GM12878 (cell line): ENCODE results near the gene CASP4. TPM values are rescaled to one million over a fixed set of nuclear protein-coding genes. Genes with fewer than 3 reads are reported as not detected.

Source experiments
- BCLAF1 ChIP-seq: fragments of 450-650 bp; IDR thresholded peaks from 2 replicates; pipeline ENCODE4 v1.6.1; 2017; ENCODE audit warnings: antibody characterized with exemption, mild to moderate bottlenecking, moderate library complexity
- CBX5 ChIP-seq: sonication (generic); IDR thresholded peaks from 2 replicates; pipeline ENCODE4 v1.6.1; 2016; ENCODE audit warnings: low read depth, moderate library complexity, mild to moderate bottlenecking, inconsistent platforms
- CHD2 ChIP-seq: IDR thresholded peaks from 2 replicates; pipeline ENCODE4 v1.6.1; 2011; ENCODE audit warnings: low read depth, low read length, improper control_type of control experiment, borderline replicate concordance
- CTCF ChIP-seq, 3 experiments: IDR thresholded peaks in 2 of 3; conservative IDR thresholded peaks in 1 of 3; 2 replicates each; pipeline ENCODE4 v1.5.1; 2011; ENCODE audit warnings: low read depth in 3 of 3, low read length in 3 of 3, mild to moderate bottlenecking in 3 of 3, control low read depth in 2 of 3, moderate library complexity in 2 of 3, inconsistent platforms in 1 of 3, mixed read lengths in 1 of 3; ENCODE audit not compliant: control insufficient read depth in 2 of 3, insufficient read depth in 1 of 3; ENCODE audit errors: extremely low read depth in 1 of 3
- EED ChIP-seq: sonication (generic); IDR thresholded peaks from 2 replicates; pipeline ENCODE4 v1.6.1; 2016; ENCODE audit warnings: antibody characterized with exemption, low read depth
- ESRRA ChIP-seq: IDR thresholded peaks from 2 replicates; pipeline ENCODE4 v1.6.1; 2012; ENCODE audit warnings: mild to moderate bottlenecking, low read length, improper control_type of control experiment
- GABPA ChIP-seq: IDR thresholded peaks from 2 replicates; pipeline ENCODE4 v1.6.1; 2014; ENCODE audit warnings: antibody characterized with exemption, low read depth, mild to moderate bottlenecking, inconsistent platforms
- MEF2A ChIP-seq: IDR thresholded peaks from 2 replicates; pipeline ENCODE4 v1.6.1; 2011; ENCODE audit warnings: low read depth, mild to moderate bottlenecking, low read length, moderate library complexity; ENCODE audit not compliant: insufficient read depth
- MYC ChIP-seq: IDR thresholded peaks from 2 replicates; pipeline ENCODE4 v1.6.1; 2011; ENCODE audit warnings: mild to moderate bottlenecking, low read length, moderate library complexity, inconsistent platforms; ENCODE audit not compliant: insufficient read depth, insufficient replicate concordance, insufficient read length, severe bottlenecking
- NFIC ChIP-seq: IDR thresholded peaks from 2 replicates; pipeline ENCODE4 v1.6.1; 2012; ENCODE audit warnings: low read depth, mild to moderate bottlenecking, inconsistent platforms, low read length, moderate library complexity
- PML ChIP-seq: IDR thresholded peaks from 2 replicates; pipeline ENCODE4 v1.6.1; 2012; ENCODE audit warnings: low read length, inconsistent platforms
- POLR2AphosphoS2 ChIP-seq: IDR thresholded peaks from 2 replicates; pipeline ENCODE4 v1.6.1; 2011; ENCODE audit warnings: low read depth, mild to moderate bottlenecking, low read length, improper control_type of control experiment, moderate library complexity
- RAD21 ChIP-seq: IDR thresholded peaks from 2 replicates; pipeline ENCODE4 v1.6.1; 2011; ENCODE audit warnings: mild to moderate bottlenecking, low read depth, low read length, moderate library complexity; ENCODE audit not compliant: insufficient read depth
- SMC3 ChIP-seq: IDR thresholded peaks from 2 replicates; pipeline ENCODE4 v1.6.1; 2011; ENCODE audit warnings: low read length, improper control_type of control experiment, borderline replicate concordance
- TAF1 ChIP-seq: IDR thresholded peaks from 2 replicates; pipeline ENCODE4 v1.6.1; 2011; ENCODE audit warnings: mild to moderate bottlenecking, low read depth, low read length, borderline replicate concordance
- USF1 ChIP-seq: IDR thresholded peaks from 2 replicates; pipeline ENCODE4 v1.6.1; 2011; ENCODE audit warnings: borderline replicate concordance, low read depth, mild to moderate bottlenecking, moderate library complexity, mixed read lengths, low read length; ENCODE audit not compliant: insufficient read depth; ENCODE audit errors: extremely low read length
- polyA plus RNA-seq, 11 experiments: library from polyadenylated mRNA; depleted of rRNA in 4 of 11; unstranded in 6 of 11; stranded (reverse) in 5 of 11; fragments of >200 nt; fragmentation: Nextera tagmentation in 4 of 11; fragmentation: Illumina TruSeq in 1 of 11; extraction: Ambion mirVana in 4 of 11; extraction: Trizol in 1 of 11; gene quantifications; 1 replicate in 1 of 11; 2 replicates in 10 of 11; pipeline versions ENCODE4 v1.2.1 to v1.2.3, GENCODE V29; 2011 to 2016; ENCODE audit warnings: inconsistent platforms in 2 of 11, missing spikeins in 2 of 11, low read depth in 1 of 11
- total RNA-seq, 4 experiments: library from RNA; depleted of rRNA in 3 of 4; stranded (reverse); fragments of >200 nt in 3 of 4; fragmentation: Illumina TruSeq in 1 of 4; extraction: Trizol in 1 of 4; gene quantifications; 2 replicates each; pipeline versions ENCODE4 v1.2.1 to v1.2.3, GENCODE V29; 2013 to 2021

CASP4 gene
- total and polyA plus RNA-seq, 10 of the 15 experiments (the other 5 are each of a cell fraction or from before 2014, with no cell fraction given) = 25.3 to 113 (median 50.0) TPM

- TF ChIP-seq CHD2 (no peak), GABPA (no peak), MEF2A (no peak), ESRRA (no peak), BCLAF1 (no peak), MYC (no peak), CBX5 (no peak), POLR2AphosphoS2 (no peak), TAF1 (no peak), SMC3 (peak; percentile 54; the same call in 1 of the 2 replicates), NFIC (no peak), USF1 (no peak), CTCF (IDR thresholded peaks at IDR 0.05 in 2 of 3, conservative IDR thresholded peaks at IDR 0.05 in 1 of 3; ENCODE audit: control insufficient read depth in 2 of 3, extremely low read depth in 1 of 3, insufficient read depth in 1 of 3, low read depth in 3 of 3, low read length in 3 of 3) (peak; percentile 51 to 53 (median 53)), PML (no peak), RAD21 (peak; percentile 52), EED (no peak)
These were observed 21.5 kb downstream of the CASP4 start (continued) for GRCh38 chr11:104946907-104947306.
